ENCODE measurements around the gene PRKAG1.

DNA sequence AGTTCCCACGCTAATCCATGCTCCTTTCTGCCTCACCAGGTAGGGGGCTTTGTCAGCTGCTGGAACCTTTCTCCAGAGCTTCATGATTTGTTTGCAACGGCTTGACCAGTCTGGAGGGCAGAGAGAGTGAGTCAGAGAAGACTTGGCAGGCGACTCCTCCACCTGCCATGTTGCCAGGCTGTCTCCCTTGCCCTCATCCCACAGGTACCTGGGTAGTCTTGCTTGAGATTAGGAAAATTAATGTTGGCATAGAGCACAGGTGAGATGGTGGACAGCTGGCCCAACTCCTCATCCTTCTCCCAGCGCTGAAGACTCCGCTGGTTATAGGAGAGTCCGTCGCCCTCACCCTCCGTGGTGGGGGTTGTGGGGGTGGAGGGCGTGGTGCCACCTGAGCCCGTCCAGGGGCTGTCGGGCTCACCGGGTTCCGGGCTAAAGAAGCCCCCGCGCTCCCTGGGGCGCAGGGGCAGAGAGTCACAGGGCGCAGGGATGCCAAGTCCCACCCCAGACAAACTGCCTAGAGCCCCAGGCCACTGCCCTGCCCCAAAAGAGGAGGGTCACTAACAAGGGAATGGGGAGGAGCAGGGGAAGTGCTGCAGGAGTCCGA, 23.4 kb upstream of the PRKAG1 start:
- no peak for TF ChIP-seq POLR2AphosphoS5 (IDR thresholded peaks at IDR 0.05; ENCODE audit: low read depth, low read length)
- no peak for TF ChIP-seq POLR2A (IDR thresholded peaks at IDR 0.05; ENCODE audit: low read depth, low read length)
- no peak for TF ChIP-seq TAF1 (IDR thresholded peaks at IDR 0.05; ENCODE audit: borderline replicate concordance, low read depth, low read length)

Measured in GM12892 (cell line).